Muscle layer of duodenum (tissue), 2 donors: ENCODE results near the gene NUFIP2.

Source experiments
- H3K27ac ChIP-seq: one replicate; pipeline ENCODE4 v1.7.0; 2013; ENCODE audit warnings: mild to moderate bottlenecking, low read length
- H3K27me3 ChIP-seq: one replicate; pipeline ENCODE4 v1.7.0; 2013; ENCODE audit warnings: low read depth, mild to moderate bottlenecking, control low read depth, low read length
- H3K36me3 ChIP-seq, 2 donors: one replicate each; pipeline ENCODE4 v1.7.0; 2013; ENCODE audit warnings: low read length in 2 of 2, control low read depth in 1 of 2, mild to moderate bottlenecking in 1 of 2; ENCODE audit not compliant: insufficient read depth in 2 of 2, control insufficient read depth in 1 of 2
- H3K4me1 ChIP-seq, 2 donors: one replicate each; pipeline ENCODE4 v1.7.0; 2013; ENCODE audit warnings: low read length in 2 of 2, mild to moderate bottlenecking in 2 of 2, control low read depth in 1 of 2, moderate library complexity in 1 of 2; ENCODE audit not compliant: insufficient read depth in 2 of 2, control insufficient read depth in 1 of 2
- H3K4me3 ChIP-seq, 2 donors: one replicate each; pipeline ENCODE4 v1.7.0; 2013; ENCODE audit warnings: low read length in 2 of 2, low read depth in 1 of 2, mild to moderate bottlenecking in 1 of 2
- H3K9me3 ChIP-seq, 2 donors: one replicate each; pipeline ENCODE4 v1.7.0; 2013; ENCODE audit warnings: low read length in 2 of 2, control low read depth in 1 of 2, mild to moderate bottlenecking in 1 of 2; ENCODE audit not compliant: control insufficient read depth in 1 of 2
- donor health status: healthy.

Gene NUFIP2

GRCh38 chr17:29212681-29213121 lies 81.2 kb downstream of the NUFIP2 start:
- Histone ChIP-seq H3K27me3 (no peaks in the 10 kb centered on the region), H3K9me3 (no peaks in the 10 kb centered on the region), H3K36me3 (no peaks in the 10 kb centered on the region), H3K4me3 (no peak overlapping the region), H3K27ac (no peak overlapping the region), H3K4me1 (no peaks in the 10 kb centered on the region)

GRCh38 chr17:29212094-29212631 lies 81.8 kb downstream of the NUFIP2 start:
- Histone ChIP-seq H3K36me3 (no peaks in the 10 kb centered on the region), H3K9me3 (no peaks in the 10 kb centered on the region), H3K27me3 (no peaks in the 10 kb centered on the region), H3K4me1 (no peaks in the 10 kb centered on the region), H3K27ac (no peak overlapping the region), H3K4me3 (no peak overlapping the region)

GRCh38 chr17:29210879-29211278 lies 83.1 kb downstream of the NUFIP2 start:
- Histone ChIP-seq H3K27me3 (no peaks in the 10 kb centered on the region), H3K9me3 (no peaks in the 10 kb centered on the region), H3K36me3 (no peaks in the 10 kb centered on the region), H3K27ac (no peak overlapping the region), H3K4me1 (no peaks in the 10 kb centered on the region), H3K4me3 (no peak overlapping the region)

- H3K9me3 ChIP-seq = no peaks in the 10 kb centered on the region
- H3K27me3 ChIP-seq = no peaks in the 10 kb centered on the region
- H3K27ac ChIP-seq = no peak overlapping the region
- H3K4me3 ChIP-seq = no peak overlapping the region
- no peaks in the 10 kb centered on the region for H3K36me3 ChIP-seq
- H3K4me1 ChIP-seq = no peaks in the 10 kb centered on the region
Observed at GRCh38 chr17:29209073-29209472, 84.9 kb downstream of the NUFIP2 start.

- no peaks in the 10 kb centered on the region for H3K9me3 ChIP-seq
- H3K36me3 ChIP-seq = no peaks in the 10 kb centered on the region
- no peaks in the 10 kb centered on the region for H3K27me3 ChIP-seq
- H3K4me3 ChIP-seq = no peak overlapping the region
- no peaks in the 10 kb centered on the region for H3K4me1 ChIP-seq
- no peak overlapping the region for H3K27ac ChIP-seq
Observed at GRCh38 chr17:29207975-29208374, 86.0 kb downstream of the NUFIP2 start.
